GM18873 (cell line): ENCODE measurements around the gene ATP6V1G2.
"Not testable (repeated sequence)": the region's sequence is repeated elsewhere in the genome, so short reads cannot be mapped to it uniquely, and the experiment has no call there.

Experiments
- ATAC-seq: cut with Tn5 transposase; IDR thresholded peaks from one replicate; pipeline ENCODE4 v1.9.1; 2021; ENCODE audit warnings: mild to moderate bottlenecking, moderate library complexity, moderate number of reproducible peaks; ENCODE audit not compliant: unreplicated experiment, low FRiP score

The ATP6V1G2 gene

DNA sequence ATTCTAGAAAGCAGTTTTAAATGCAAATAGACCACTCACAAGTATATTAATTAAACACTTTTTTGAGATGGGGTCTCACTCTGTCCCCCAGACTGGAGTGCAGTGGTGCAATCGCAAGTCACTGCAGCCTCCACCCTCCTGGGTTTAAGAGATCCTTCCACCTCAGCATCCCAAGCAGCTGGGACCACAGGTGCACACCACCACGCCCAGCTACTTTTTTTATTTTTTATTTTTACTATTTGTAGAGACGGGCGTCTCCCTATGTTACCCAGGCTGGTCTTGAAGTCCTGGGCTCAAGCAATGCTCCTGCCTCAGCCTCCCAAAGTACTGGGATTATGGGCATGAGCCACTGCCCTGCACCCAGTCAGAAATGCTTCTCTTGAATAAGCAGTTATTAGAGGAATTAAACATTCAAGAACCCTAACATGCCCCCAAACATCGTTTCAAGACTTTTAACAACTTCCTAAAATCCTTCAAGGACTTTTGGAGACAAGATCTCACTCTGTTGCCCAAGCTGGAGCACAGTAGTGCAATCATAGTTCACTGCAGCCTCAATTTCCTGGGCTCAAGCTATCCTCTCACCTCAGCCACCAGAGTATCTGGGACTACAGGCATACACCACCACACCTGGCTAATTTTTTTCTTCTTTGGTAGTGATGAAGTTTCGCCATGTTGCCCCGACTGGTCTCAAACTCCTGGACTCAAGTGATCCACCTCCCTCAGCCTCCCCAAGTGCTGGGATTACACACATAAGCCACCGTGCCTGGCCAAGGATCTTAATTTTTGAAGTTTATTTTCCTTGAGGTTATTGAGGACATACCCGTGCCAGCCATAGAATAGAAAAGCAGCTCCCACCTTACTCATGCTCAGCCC lies 14.4 kb downstream of the ATP6V1G2 start:
- no peak for ATAC-seq

DNA sequence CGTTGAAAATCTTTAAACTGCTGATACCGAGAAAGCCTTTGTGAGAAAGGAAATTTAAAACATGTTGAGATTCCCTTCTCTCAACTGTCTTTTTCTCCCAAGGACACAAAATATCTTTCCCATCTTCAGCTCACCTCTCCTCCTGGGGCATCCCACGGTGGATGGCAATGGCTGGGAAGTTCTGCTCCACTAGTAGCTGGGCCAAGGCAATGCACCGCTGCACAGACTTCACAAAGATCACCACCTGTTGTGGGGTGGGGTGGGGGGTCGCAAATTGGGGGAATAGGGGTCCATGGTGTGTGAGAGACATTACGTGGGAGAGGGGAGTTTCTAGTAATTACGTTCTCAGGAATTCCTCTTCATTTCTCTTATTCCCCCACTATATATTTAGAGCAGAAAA lies 15.2 kb downstream of the ATP6V1G2 start:
- no peak for ATAC-seq

DNA sequence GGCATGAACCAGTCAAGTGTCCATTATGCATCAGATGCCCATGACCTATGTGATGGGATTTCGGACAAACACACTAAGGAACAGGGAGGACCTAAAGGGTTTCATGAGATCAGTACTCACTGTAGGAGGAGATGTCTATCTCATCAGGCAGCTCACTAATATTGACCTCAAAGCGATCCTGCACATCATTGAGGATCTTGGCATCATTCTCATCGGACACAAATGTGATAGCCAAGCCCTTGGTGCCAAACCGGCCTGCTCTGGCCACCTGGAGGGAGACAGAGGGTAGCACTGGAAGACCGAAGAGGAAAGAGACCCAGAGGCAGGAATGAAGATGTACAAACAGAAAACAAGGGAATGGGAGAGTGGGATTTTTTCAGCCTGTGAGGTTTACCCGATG lies 15.7 kb downstream of the ATP6V1G2 start:
- ATAC-seq, result no peak

DNA sequence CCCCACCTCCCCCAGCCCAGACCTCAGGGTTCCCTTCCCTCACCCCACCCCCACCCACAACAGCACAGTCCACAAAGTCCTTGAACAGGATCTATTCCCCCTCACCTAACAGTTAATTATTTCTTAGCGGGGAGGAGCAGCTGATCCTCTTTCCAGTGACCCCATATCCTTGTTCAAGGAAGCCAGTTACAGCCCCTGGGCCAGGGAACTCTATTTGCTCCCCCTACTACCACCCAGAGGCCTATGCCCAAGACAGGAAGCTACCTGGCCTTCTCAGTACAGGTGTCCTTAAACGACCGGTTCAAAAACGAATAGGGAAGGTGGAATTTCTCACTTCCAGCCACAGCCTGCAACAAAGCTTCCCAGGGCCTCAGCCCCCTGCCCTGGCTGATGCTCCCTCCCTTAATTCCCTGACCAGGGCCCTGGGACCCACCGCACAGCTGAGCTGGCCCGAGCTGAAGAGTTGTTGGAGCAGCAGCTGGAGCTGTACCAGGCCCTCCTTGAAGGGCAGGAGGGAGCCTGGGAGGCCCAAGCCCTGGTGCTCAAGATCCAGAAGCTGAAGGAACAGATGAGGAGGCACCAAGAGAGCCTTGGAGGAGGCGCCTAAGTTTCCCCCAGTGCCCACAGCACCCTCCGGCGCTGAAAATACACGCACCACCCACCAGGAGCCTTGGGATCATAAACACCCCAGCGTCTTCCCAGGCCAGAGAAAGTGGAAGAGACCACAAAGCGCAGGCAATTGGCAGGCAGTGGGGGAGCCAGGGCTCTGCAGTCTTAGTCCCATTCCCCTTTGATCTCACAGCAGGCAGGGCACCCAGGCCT lies 16.9 kb downstream of the ATP6V1G2 start:
- no peak for ATAC-seq

DNA sequence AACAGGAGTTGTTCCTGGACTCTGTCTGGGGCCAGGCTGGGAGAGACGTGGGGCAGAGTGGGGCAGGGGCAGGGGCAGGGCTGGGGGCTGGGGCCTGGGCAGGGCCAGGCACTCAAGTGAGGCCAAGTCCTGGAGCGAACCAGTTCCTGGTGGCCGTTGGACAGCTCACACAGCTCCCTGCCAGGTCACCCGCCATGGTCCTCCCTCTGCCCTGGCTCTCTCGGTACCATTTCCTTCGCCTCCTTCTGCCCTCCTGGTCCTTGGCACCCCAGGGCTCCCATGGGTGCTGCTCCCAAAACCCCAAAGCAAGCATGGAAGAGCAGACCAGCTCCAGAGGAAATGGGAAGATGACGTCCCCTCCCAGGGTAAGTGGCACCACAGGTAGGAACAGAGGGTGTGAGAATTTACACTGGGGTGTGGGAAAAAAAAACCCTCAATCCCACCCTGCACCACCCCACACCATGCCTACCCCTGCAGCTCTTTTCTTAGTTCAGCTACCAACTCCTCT lies 17.5 kb downstream of the ATP6V1G2 start, which contains the start of gene MCCD1:
Gene MCCD1, plus strand, starts transcription at position 142 of the 508 bp plus-strand sequence. Its CDS starts 53 bp downstream, at position 195.
- no peak for ATAC-seq

DNA sequence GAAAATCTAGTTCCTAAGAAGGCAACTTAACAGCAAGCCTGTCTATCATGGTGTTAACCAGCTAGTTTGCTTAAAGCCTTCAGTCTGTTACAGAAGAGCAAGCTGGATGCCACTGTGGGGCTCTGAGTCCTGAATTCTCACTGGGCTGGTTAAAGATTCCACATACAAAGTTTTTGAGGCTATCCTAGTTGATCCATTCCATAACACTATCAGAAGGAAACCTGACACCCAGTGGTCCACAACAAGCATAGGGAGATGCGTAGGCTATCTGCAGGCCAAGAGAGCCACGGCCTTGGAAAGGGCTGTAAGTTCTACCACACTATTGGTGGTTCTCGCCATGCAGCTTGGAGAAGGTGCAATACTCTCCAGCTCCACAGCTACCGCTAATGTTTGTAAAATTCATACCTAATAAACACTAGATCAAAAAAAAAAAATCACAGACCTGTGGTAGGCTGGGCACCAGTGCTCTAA lies 18.1 kb downstream of the ATP6V1G2 start:
- no peak for ATAC-seq

DNA sequence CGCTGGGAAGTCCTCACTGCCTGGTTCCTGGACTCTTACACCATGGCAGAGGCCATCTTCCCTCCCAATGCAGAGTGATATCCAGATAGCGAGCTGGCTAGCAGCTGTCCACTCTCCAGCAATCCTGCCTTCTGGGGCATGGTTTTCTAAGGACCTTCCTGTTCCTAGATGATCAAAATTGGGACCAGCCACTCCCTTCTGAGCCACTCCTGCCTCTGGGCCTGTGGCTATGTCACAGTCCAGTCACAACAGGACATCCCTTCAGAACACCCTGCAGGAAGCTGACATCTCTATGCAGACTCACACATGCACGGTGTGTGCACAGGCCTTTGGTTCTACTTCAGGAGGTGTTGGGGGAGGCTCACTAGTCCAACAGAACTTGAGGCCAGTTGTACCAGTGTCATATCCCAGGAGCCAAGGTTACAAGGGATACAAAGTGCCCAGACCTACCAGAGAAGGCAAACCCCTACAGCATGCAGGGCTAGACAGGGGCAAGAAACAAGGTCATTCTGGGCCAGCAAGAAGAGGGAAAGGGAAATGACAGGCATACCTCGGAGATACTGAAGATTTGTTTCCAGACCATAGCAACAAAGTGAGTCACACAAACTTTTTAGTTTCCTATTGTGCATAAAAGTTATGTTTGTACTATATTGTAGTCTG lies 20.3 kb downstream of the ATP6V1G2 start:
- no peak for ATAC-seq

DNA sequence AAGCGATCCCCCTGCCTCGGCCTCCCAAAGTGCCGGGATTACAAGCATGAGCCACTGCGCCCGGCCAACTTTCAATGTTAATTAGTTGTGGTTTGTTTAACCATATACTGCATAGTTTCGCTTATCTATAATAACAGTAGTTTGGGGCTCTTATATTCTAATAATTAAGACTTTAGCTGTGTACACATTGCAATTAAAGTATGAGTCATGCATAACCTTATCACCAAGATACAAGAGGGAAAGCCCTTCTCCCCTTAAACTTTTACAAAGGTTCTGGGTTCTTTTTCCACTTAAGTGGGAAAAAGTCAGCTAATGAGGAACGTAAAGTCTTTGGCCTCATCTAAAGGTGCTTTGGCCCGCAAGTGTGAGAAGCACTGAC lies 20.9 kb downstream of the ATP6V1G2 start:
- no peak for ATAC-seq

DNA sequence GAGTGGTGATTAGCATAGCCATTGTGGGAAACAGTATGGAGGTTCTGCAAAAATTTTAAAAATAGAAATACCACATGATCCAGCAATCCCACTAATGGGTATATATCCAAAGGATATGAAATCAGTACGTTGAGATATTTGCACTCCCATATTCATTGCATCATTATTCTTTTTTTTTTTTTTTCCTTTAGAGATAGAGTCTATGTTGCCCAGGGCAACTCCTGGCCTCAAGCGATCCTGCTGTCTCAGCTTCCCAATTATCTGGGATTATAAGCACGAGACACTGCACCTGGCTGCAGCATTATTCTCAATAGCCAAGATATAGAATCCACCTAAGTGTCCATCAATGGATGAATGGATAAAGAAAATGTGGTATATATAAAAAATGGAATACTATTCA lies 24.6 kb downstream of the ATP6V1G2 start:
- ATAC-seq, result no peak

DNA sequence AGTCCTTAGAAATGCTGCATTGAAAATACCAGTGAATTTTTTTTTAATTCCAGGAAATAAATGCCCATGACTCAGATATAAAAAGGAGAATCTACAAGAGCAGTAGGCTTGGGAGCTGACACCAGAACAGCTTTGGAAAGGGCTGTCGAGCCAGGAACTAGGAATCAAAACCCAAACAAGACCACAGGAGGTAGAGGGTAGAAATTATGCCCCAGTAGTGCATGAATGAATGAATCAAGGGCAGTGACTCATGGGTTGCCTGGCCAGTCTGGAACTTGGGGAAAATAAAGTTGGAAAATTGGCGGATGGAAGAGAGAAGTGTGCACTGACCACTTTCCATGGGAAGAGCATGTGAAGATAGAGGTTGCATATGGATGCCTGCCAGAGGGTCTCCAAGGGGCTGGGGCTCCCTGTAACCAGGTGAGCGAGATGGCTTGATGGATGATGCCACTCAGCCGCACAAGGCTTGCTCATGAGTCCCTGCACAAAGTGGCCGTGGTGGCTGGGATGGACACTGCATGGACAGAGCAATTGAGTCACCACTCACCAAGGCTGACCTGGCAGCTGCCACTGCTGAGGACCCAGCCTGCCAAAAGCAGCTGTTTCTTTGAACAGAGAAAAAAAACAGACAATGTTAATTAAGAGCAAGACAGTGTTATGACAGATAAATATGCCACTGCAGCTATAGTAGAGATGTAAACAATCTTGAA lies 32.8 kb downstream of the ATP6V1G2 start:
- no peak for ATAC-seq

DNA sequence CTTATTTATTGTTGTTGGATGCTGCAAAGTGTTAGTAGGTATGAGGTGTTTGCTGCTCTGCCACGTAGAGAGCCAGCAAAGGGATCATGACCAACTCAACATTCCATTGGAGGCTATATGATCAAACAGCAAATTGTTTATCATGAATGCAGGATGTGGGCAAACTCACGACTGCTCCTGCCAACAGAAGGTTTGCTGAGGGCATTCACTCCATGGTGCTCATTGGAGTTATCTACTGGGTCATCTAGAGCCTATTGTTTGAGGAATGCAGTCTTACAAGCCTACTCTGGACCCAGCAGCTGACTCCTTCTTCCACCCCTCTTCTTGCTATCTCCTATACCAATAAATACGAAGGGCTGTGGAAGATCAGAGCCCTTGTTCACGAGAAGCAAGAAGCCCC lies 36.4 kb downstream of the ATP6V1G2 start:
- no peak for ATAC-seq

DNA sequence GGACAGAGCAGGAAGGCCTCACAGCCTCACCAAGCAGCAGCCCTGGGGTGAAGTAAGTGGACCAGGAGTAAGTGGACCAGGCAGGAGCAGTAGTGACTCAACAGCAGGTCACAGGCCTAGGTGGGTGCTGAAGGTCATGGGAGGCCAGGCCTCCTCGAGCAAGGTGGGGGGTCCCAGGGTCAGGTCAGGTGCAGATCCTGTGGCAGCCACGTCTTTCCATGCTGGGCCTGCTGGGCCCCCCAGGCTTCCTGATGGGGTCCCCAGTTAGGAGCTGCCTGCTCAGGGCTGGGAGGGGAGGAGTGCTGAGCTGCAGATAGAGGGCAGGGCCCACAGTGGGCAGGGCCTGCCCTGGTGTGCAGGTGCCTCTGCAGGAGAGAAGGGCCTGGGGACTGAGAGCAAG lies 37.4 kb downstream of the ATP6V1G2 start:
- not testable (repeated sequence) for ATAC-seq

DNA sequence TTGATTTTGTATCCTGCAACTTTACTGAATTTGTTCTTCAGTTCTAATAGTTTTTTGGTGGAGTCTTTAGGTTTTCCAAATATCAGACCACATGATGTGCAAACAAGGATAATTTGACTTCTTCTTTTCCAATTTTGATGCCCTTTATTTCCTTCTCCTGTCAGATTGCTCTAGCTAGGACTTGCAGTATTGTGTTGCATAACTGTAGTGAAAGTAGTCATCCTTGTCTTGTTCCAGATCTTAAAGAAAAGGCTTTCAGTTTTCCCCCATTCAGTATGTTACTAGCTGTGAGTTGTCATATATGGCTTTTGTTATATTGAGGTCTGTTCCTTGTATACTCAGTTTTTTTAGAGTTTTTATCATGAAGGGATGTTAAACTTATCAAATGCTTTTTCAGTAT lies 43.8 kb downstream of the ATP6V1G2 start:
- ATAC-seq, result no peak

DNA sequence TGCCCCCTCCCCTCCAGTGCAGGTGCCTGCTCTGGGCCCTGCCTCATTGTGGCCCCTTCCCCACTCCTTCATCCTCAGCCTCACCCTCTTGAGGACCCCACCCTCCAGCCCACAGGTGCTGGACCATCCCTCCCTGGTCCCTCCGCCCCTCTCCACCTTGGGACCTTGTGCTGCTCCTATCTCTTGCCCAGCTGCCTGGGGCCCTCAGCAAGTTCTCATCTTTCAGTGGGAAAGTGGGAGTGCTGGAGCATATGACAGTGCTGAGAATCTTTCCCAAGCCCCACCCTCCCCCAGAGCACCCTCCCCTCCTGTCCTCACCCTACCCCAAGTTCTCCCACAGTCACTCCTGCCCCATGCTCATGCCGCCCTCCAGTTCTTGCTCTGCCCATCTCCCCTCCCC lies 46.8 kb downstream of the ATP6V1G2 start:
- not testable (repeated sequence) for ATAC-seq

DNA sequence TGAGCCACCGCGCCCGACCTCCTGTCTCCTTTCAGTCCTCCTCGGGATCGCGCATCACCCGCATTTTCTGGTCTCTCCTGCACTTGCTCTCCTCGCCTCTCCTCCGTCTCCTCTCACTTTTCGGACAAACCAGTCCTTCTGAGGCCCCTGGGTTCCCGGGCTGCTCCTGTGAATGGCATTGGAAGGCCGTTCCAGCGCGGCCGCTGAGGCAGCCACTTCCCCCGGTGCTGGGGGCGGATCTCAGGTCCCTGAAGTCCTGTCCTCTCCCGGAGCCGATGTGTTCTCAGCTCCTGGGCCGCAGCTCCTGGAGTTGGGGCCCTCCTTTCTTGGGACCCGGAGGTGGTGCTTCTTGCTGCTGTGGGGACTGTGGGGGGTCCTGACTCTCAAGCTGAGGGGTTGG lies 47.7 kb downstream of the ATP6V1G2 start:
- no peak for ATAC-seq

DNA sequence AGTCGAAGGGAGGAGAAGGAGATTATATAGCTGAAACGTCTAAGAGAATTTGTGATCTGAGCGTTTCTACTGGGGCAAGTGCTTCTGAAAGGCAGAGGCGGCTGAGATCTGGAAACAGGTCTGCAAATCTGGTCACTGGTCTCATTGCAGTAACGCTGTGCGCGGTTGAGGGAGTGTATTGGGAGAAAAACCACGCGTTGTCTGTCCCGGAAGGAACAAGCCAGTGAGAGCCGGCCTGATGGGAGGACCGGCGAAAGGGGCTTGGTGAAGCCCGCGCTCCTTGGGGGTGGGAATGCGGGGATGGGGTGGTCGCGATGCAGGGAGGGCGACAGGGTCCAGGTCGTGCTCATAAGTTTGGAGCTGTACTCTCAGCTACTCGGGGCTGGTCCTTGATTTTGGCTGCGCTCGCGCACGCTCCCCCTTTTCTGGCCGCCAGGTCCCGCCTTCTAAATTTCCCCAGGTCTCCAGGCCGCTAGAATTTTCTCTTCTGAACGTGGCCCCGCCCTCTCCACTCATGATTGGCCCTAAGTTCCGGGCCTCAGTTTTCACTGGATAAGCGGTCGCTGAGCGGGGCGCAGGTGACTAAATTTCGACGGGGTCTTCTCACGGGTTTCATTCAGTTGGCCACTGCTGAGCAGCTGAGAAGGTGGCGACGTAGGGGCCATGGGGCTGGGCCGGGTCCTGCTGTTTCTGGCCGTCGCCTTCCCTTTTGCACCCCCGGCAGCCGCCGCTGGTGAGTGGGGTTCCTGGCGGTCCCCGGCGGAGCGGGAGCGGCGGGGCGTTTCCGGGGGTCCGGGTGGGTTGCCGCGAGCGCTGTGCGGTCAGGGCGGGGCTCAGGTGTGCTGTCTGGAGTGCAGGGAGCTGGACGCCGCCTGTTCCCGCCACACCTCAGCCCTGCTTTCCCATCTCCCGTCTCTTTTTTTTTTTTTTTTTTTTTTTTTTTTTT lies 48.6 kb downstream of the ATP6V1G2 start, which contains the start of gene MICB:
Gene MICB, plus strand, starts transcription at position 615 of the 946 bp plus-strand sequence. Its CDS starts 49 bp downstream, at position 664.
- ATAC-seq, result peak; percentile 46

DNA sequence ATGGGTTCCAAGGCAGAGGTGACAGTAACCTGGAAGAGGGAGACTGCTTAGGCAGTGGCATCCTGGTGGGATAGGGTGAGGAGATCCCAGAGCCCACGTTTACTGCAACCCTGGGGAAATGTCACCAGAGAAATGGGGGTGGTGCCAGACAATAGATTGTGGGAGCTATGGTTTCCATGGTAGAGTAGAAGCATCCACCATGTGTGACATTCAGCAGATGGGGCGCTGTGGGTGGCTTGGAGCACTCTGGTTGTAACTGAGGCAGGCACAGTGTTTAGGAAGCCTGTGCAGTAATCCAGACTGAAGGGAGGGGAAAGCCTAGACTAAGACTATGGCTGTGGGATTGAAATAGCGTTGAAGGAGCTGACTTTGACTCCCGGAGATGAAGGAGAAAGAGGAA lies 49.6 kb downstream of the ATP6V1G2 start:
- ATAC-seq, result not testable (repeated sequence)

DNA sequence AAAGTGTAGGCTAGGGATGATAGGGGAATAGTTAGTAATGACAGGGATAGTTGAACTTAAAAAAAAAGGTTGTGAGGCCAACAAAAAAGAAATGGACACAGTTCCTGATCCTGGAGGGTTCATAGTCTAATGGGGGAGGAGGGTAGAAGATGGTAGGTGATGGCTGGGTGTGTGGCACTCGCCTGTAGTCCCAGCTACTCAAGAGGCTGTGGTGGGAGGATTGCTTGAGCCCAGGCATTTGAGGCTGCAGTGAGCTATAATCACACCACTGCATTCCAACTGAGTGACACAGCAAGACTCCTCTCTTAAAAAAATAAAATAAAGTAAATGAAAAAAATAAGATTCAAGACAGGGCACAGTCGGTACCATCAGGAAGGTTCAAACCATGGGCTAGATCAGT lies 50.8 kb downstream of the ATP6V1G2 start:
- ATAC-seq, result no peak
